Lung (tissue), 12 donors: ENCODE results near the gene SCAPER. TPM values are rescaled to one million over a fixed set of nuclear protein-coding genes. Genes with fewer than 3 reads are reported as not detected.
A peak's percentile ranks its signal among the peaks of the same experiment; 100 is the strongest.

Source experiments
- ATAC-seq: fragments of 200-7000 bp; cut with Tn5 transposase; one replicate; pipeline ENCODE4 v1.9.1; 2020; ENCODE audit warnings: moderate number of reproducible peaks; ENCODE audit not compliant: insufficient read depth, low FRiP score
- DNase-seq, 3 donors: peaks; one replicate each; pipeline ENCODE4 v3.0.0-alpha.2; 2013 to 2017
- H3K27ac ChIP-seq, 2 donors: one replicate each; pipeline ENCODE4 v1.5.1; 2013; ENCODE audit warnings: mild to moderate bottlenecking in 2 of 2, moderate library complexity in 2 of 2, control low read depth in 1 of 2, inconsistent platforms in 1 of 2, low read depth in 1 of 2, low read length in 1 of 2
- H3K27me3 ChIP-seq, 3 donors: one replicate each; pipeline ENCODE4 v1.5.1; 2013; ENCODE audit warnings: low read length in 2 of 3; ENCODE audit not compliant: control insufficient read depth in 3 of 3, insufficient read depth in 3 of 3
- H3K36me3 ChIP-seq, 4 donors: one replicate each; pipeline ENCODE4 v1.5.1; 2013; ENCODE audit warnings: low read length in 4 of 4, mild to moderate bottlenecking in 1 of 4, moderate library complexity in 1 of 4; ENCODE audit not compliant: control insufficient read depth in 4 of 4, insufficient read depth in 4 of 4
- H3K4me1 ChIP-seq, 5 donors: one replicate each; pipeline ENCODE4 v1.5.1; 2013; ENCODE audit warnings: low read length in 5 of 5, mild to moderate bottlenecking in 2 of 5, moderate library complexity in 1 of 5; ENCODE audit not compliant: control insufficient read depth in 5 of 5, insufficient read depth in 5 of 5
- H3K4me3 ChIP-seq: one replicate; pipeline ENCODE4 v1.5.1; 2013; ENCODE audit warnings: mild to moderate bottlenecking, control low read depth, moderate library complexity
- H3K9ac ChIP-seq, 2 donors: one replicate each; pipeline ENCODE4 v1.5.1; 2013; ENCODE audit warnings: low read length in 2 of 2, control low read depth in 1 of 2; ENCODE audit not compliant: insufficient read depth in 1 of 2
- H3K9me3 ChIP-seq, 4 donors: one replicate each; pipeline ENCODE4 v1.5.1; 2013; ENCODE audit warnings: low read length in 3 of 4, mild to moderate bottlenecking in 1 of 4, moderate library complexity in 1 of 4; ENCODE audit not compliant: control insufficient read depth in 4 of 4, insufficient read depth in 3 of 4
- CTCF ChIP-seq: IDR thresholded peaks from 2 replicates; pipeline ENCODE4 v1.5.1; 2012; ENCODE audit warnings: mild to moderate bottlenecking; ENCODE audit errors: control extremely low read depth, extremely low read depth
- WGBS, 2 donors: extraction: QIAGEN DNeasy Blood & Tissue Kit; methylation state at CpG; one replicate each; pipeline ENCODE4 v1.1.7; 2013; 5-methylcytosine and 5-hydroxymethylcytosine counted together
- polyA plus RNA-seq, 2 donors: library from polyadenylated mRNA; stranded (reverse); fragments of 200-250 nt; gene quantifications; one replicate each; pipeline ENCODE4 v1.2.1, GENCODE V29; 2013
- total RNA-seq, 2 donors: library from RNA; depleted of rRNA in 1 of 2; stranded (reverse); fragments of >200 nt in 1 of 2; gene quantifications; one replicate each; pipeline ENCODE4 v1.2.1, GENCODE V29; 2014 to 2021
- donor health status: control.
- donor health status: control.
- donor health status: Bipolar disorder and iron deficiency.
- donor health status: healthy.
- donor health status: DM: yes; HTN: yes; CAD: no.

The SCAPER gene
- total and polyA plus RNA-seq, 4 donors, result 3.9 to 40.2 (median 19.5) TPM

GRCh38 chr15:76930831-76931396 is 25.8 kb upstream of the SCAPER start:
- peaks cover 2 to 18% (median 13%) of the 10 kb centered on the region in 4 donors for H3K36me3 ChIP-seq
- H3K27ac ChIP-seq, result peak overlapping the region; percentile 72 to 87
- TF ChIP-seq CTCF, result no peak
- 20 to 21% methylated on average over 7 of the region's 7 CpGs for WGBS, 2 donors
- DNase-seq (no peak), ATAC-seq (no peak)
- no peaks in the 10 kb centered on the region for H3K9me3 ChIP-seq
- no peaks in the 10 kb centered on the region for H3K27me3 ChIP-seq
- H3K9ac ChIP-seq, result peak overlapping the region in 1 of 2 donors; percentile 90
- H3K4me1 ChIP-seq, result peaks cover 0 to 17% (median 4%) of the 10 kb centered on the region in 5 donors
- H3K4me3 ChIP-seq, result peak overlapping the region; percentile 31

GRCh38 chr15:76929011-76929760 is 24.0 kb upstream of the SCAPER start:
- TF ChIP-seq CTCF, result no peak
- H3K4me3 ChIP-seq, result no peak overlapping the region
- ATAC-seq (no peak), DNase-seq (no peak)
- peaks cover 0 to 17% (median 4%) of the 10 kb centered on the region in 5 donors for H3K4me1 ChIP-seq
- no peaks in the 10 kb centered on the region for H3K27me3 ChIP-seq
- no peak overlapping the region for H3K9ac ChIP-seq
- H3K36me3 ChIP-seq, result peaks cover 0 to 10% (median 5%) of the 10 kb centered on the region in 4 donors
- H3K27ac ChIP-seq, result no peak overlapping the region
- H3K9me3 ChIP-seq, result no peaks in the 10 kb centered on the region

- TF ChIP-seq CTCF, result no peak
- ATAC-seq (no peak), DNase-seq (no peak)
- Histone ChIP-seq H3K36me3 (peaks cover 0 to 3% (median 0%) of the 10 kb centered on the region in 4 donors), H3K4me3 (no peak overlapping the region), H3K4me1 (peaks cover 0 to 15% (median 4%) of the 10 kb centered on the region in 5 donors), H3K27me3 (no peaks in the 10 kb centered on the region), H3K9ac (no peak overlapping the region), H3K27ac (no peak overlapping the region), H3K9me3 (no peaks in the 10 kb centered on the region)
- WGBS, 2 donors, result 84 to 88% methylated on average over 3 of the region's 3 CpGs
These were observed 23.1 kb upstream of the SCAPER start for GRCh38 chr15:76928201-76928600.
